ENCODE results near the gene EIF6.

DNA sequence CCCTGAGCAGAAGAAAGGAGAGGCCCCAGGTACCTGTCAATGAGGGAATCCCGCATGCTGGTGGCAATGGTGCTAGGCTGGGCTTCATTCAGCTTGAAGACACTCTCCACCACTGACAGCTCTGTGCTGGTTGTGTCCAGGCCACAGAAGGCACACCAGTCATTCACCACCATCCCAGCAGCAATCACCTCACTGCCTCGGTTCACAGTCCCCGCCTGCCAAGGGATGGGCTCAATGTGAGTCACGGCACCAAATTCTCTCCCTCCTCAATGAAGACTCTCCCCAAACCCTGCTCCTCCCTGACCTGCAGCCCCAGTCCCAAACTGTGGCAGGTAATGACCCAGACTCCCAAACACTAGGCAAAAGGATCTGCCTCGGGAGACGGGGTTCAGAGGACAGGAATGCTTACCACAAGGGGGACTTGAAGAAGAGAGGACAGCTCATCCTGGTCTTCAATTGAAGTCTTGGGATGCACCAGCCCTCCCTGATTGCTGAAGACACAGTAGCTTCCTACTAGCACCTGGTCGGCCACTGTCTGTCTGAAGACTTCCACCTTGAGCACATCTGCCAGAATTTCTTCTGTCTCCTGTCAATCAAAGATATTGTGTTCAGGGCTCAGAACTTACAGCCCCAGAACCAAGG lies 4.9 kb downstream of the EIF6 start:
- TF ChIP-seq POLR2A (IDR thresholded peaks at IDR 0.05; ENCODE audit: low read depth, low read length), result no peak
- TF ChIP-seq, protein P1, sequence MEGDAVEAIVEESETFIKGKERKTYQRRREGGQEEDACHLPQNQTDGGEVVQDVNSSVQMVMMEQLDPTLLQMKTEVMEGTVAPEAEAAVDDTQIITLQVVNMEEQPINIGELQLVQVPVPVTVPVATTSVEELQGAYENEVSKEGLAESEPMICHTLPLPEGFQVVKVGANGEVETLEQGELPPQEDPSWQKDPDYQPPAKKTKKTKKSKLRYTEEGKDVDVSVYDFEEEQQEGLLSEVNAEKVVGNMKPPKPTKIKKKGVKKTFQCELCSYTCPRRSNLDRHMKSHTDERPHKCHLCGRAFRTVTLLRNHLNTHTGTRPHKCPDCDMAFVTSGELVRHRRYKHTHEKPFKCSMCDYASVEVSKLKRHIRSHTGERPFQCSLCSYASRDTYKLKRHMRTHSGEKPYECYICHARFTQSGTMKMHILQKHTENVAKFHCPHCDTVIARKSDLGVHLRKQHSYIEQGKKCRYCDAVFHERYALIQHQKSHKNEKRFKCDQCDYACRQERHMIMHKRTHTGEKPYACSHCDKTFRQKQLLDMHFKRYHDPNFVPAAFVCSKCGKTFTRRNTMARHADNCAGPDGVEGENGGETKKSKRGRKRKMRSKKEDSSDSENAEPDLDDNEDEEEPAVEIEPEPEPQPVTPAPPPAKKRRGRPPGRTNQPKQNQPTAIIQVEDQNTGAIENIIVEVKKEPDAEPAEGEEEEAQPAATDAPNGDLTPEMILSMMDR (IDR thresholded peaks at IDR 0.05; ENCODE audit: extremely low read depth in 1 of 2, insufficient read depth in 1 of 2, low read depth in 1 of 2, low read length in 2 of 2), result no peak
- no peak for TF ChIP-seq POLR2AphosphoS5 (IDR thresholded peaks at IDR 0.05; ENCODE audit: insufficient read depth, low read depth, low read length)
- no peak for TF ChIP-seq EZH2 (IDR thresholded peaks at IDR 0.05; ENCODE audit: borderline replicate concordance, low read depth, low read length, severe bottlenecking)
- no peak for TF ChIP-seq JUN (IDR thresholded peaks at IDR 0.05; ENCODE audit: borderline replicate concordance, insufficient read depth, insufficient read length, low read depth)
- TF ChIP-seq, protein P2, sequence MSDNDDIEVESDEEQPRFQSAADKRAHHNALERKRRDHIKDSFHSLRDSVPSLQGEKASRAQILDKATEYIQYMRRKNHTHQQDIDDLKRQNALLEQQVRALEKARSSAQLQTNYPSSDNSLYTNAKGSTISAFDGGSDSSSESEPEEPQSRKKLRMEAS (IDR thresholded peaks at IDR 0.05; ENCODE audit: insufficient read depth, insufficient read length), result no peak
- TF ChIP-seq GATA2 (IDR thresholded peaks at IDR 0.05; ENCODE audit: insufficient read depth, insufficient read length, low read depth, low read length), result no peak
- no peak for TF ChIP-seq FOS (IDR thresholded peaks at IDR 0.05; ENCODE audit: borderline replicate concordance, insufficient read depth, low read length)
- TF ChIP-seq MYC (IDR thresholded peaks at IDR 0.05; ENCODE audit: low read depth, low read length), result no peak

Measured in endothelial cell of umbilical vein (primary cell).